Muscle layer of colon (tissue), 2 donors: ENCODE measurements around the gene CTH.

Source experiments
- H3K27ac ChIP-seq: one replicate; pipeline ENCODE4 v1.7.0; 2013; ENCODE audit warnings: low read depth, mild to moderate bottlenecking, low read length, moderate library complexity
- H3K27me3 ChIP-seq, 2 donors: one replicate each; pipeline ENCODE4 v1.7.0; 2013; ENCODE audit warnings: low read length in 2 of 2, mild to moderate bottlenecking in 2 of 2; ENCODE audit not compliant: insufficient read depth in 2 of 2, control insufficient read depth in 1 of 2
- H3K36me3 ChIP-seq: one replicate; pipeline ENCODE4 v1.7.0; 2013; ENCODE audit warnings: mild to moderate bottlenecking, low read length; ENCODE audit not compliant: insufficient read depth
- H3K4me1 ChIP-seq: one replicate; pipeline ENCODE4 v1.7.0; 2013; ENCODE audit warnings: mild to moderate bottlenecking, low read length; ENCODE audit not compliant: insufficient read depth
- H3K4me3 ChIP-seq, 2 donors: one replicate each; pipeline ENCODE4 v1.7.0; 2013; ENCODE audit warnings: low read length in 2 of 2, low read depth in 1 of 2, mild to moderate bottlenecking in 1 of 2, moderate library complexity in 1 of 2
- H3K9ac ChIP-seq: one replicate; pipeline ENCODE4 v1.7.0; 2013; ENCODE audit warnings: low read length
- H3K9me3 ChIP-seq: one replicate; pipeline ENCODE4 v1.7.0; 2013; ENCODE audit warnings: mild to moderate bottlenecking, low read length
- donor health status: abdominal sarcoma.
- donor health status: Adenocarcinoma of cecum.

The CTH gene

DNA sequence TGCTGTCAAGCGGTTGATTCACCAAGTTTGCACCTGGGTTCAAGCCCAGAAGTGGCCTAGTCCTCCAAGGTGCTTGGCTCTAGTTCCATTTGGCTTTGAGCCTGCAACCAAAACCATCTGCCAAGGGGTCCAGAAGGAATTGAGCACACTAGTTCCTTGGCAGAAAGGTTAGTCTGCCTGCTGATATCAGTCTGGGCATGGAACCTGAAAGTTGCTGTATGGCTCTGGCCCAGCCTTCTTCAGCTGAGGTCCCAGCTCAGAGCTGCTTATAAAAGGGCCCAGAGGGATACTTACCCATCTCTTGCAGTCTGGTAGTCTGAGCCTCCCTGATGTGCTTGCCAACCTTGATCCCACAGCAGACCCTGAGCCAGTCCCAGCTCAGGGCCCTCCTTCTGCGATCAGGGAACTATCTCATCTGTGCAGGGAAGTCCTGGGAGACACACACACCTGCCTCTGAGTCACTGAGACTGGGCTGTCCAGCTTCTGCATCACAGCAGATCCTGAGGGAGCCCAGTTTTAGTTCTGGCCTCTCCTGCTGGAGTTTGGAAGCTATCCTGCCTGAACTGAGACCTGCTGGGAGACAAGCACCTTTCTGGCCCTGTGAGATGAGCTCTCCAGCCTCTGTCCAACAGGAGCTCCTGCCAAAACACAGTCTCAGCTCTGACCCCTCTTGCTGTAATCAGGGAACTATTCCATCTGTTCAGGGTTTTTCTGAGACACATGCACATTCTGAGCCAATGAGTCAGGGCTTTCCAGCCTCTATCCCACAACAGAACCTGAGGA is 75.8 kb downstream of the CTH start:
- H3K9me3 ChIP-seq = no peaks in the 10 kb centered on the region
- H3K27ac ChIP-seq = no peak overlapping the region
- H3K36me3 ChIP-seq = no peaks in the 10 kb centered on the region
- H3K27me3 ChIP-seq = peaks cover 0 to 3% of the 10 kb centered on the region in 2 donors
- H3K9ac ChIP-seq = no peak overlapping the region
- H3K4me3 ChIP-seq = no peak overlapping the region
- no peaks in the 10 kb centered on the region for H3K4me1 ChIP-seq

DNA sequence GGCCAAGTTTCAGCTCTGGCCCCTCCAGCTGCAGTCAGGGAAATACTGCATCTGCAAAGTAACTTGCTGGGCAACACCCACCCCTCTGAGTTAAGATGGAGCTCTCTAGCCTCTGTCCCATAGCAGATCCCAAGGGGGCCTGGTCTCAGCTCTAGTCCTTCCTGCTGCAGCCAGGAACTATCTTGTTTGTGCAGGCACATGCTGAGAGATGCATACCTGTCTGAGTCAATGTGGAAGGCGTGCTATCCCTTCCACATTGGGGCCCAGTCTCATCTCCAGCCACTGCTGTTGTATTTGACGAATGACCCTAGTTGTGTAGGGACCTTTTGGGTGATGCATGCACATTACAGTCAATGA is 76.4 kb downstream of the CTH start:
- Histone ChIP-seq H3K4me1 (no peaks in the 10 kb centered on the region), H3K4me3 (no peak overlapping the region), H3K9ac (no peak overlapping the region), H3K27me3 (no peaks in the 10 kb centered on the region), H3K9me3 (no peaks in the 10 kb centered on the region), H3K27ac (no peak overlapping the region), H3K36me3 (no peaks in the 10 kb centered on the region)

DNA sequence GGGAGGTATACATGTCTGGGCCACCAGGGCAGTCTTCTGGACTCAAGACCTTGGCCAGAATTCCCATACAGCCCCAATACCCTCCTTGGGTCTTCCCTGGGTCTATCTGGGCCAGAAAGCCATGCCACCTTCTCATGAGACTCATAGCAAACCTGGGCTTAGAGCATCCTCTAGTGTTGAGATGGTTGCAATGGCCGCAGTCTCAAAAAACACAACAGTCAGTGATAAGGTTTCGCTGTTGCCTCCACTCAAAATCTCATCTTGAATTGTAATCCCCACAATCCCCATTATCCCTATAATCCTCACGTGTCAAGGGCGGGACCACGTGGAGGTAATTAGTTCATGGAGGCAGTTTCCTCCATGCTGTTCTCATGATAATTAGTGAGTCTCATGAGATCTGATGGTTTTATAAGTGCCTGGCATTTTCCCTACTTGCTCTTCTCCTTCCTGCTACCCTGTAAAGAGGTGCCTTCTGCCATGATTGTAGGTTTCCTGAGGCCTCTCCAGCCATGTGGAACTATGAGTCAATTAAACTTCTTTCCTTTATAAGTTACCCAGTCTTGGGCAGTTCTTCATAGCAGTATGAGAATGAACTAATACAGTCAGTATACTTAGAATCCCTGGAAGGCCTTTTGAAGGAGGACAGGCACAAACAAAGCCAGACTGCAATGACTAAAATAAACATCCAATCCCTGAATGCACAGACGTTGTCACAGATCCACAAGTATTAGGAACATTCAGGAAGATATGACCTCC is 77.0 kb downstream of the CTH start:
- Histone ChIP-seq H3K36me3 (no peaks in the 10 kb centered on the region), H3K4me3 (no peak overlapping the region), H3K27me3 (no peaks in the 10 kb centered on the region), H3K27ac (no peak overlapping the region), H3K9me3 (no peaks in the 10 kb centered on the region), H3K9ac (no peak overlapping the region), H3K4me1 (no peaks in the 10 kb centered on the region)
